Measurements from ENCODE around the gene OR7A17.

OR7A17 gene

GRCh38 chr19:14868497-14868896, 17.4 kb downstream of the OR7A17 start:
- ATAC-seq = no peak
- TF ChIP-seq CSRNP3 (CRISPR knock-in tag; IDR thresholded peaks at IDR 0.05) = no peak
- no peak for TF ChIP-seq SNAI2 (CRISPR knock-in tag; IDR thresholded peaks at IDR 0.05)
- no peak for TF ChIP-seq ZC3H10 (CRISPR knock-in tag; IDR thresholded peaks at IDR 0.05)
- TF ChIP-seq ZFP3 (CRISPR knock-in tag; IDR thresholded peaks at IDR 0.05) = no peak
- no peak for TF ChIP-seq POU6F1 (CRISPR knock-in tag; IDR thresholded peaks at IDR 0.05; ENCODE audit: borderline replicate concordance, low read depth)
- TF ChIP-seq CREB5 (CRISPR knock-in tag; IDR thresholded peaks at IDR 0.05; ENCODE audit: low read depth) = no peak
- TF ChIP-seq TSHZ2 (CRISPR knock-in tag; IDR thresholded peaks at IDR 0.05) = no peak
- TF ChIP-seq ZNF70 (CRISPR knock-in tag; IDR thresholded peaks at IDR 0.05) = no peak
- TF ChIP-seq ZNF565 (CRISPR knock-in tag; conservative IDR thresholded peaks at IDR 0.05; ENCODE audit: low read depth) = no peak
- TF ChIP-seq TOX (CRISPR knock-in tag; IDR thresholded peaks at IDR 0.05; ENCODE audit: borderline replicate concordance) = no peak
- no peak for TF ChIP-seq ZNF8 (CRISPR knock-in tag; IDR thresholded peaks at IDR 0.05)

- no peak for ATAC-seq
- TF ChIP-seq GLIS3 (CRISPR knock-in tag; IDR thresholded peaks at IDR 0.05) (no peak), ZNF70 (CRISPR knock-in tag; IDR thresholded peaks at IDR 0.05) (no peak), ZC3H10 (CRISPR knock-in tag; IDR thresholded peaks at IDR 0.05) (no peak), RARB (CRISPR knock-in tag; IDR thresholded peaks at IDR 0.05) (no peak), ARNTL (CRISPR knock-in tag; IDR thresholded peaks at IDR 0.05; ENCODE audit: borderline replicate concordance, low read depth) (no peak), ZNF8 (CRISPR knock-in tag; IDR thresholded peaks at IDR 0.05) (no peak), ZFP30 (CRISPR knock-in tag; IDR thresholded peaks at IDR 0.05) (no peak), TOX (CRISPR knock-in tag; IDR thresholded peaks at IDR 0.05; ENCODE audit: borderline replicate concordance) (no peak), BACH2 (CRISPR knock-in tag; IDR thresholded peaks at IDR 0.05; ENCODE audit: borderline replicate concordance) (no peak), CSDC2 (CRISPR knock-in tag; IDR thresholded peaks at IDR 0.05) (no peak), ISL1 (CRISPR knock-in tag; IDR thresholded peaks at IDR 0.05) (no peak), CREB5 (CRISPR knock-in tag; IDR thresholded peaks at IDR 0.05; ENCODE audit: low read depth) (no peak), CSRNP3 (CRISPR knock-in tag; IDR thresholded peaks at IDR 0.05) (no peak), ESRRG (CRISPR knock-in tag; IDR thresholded peaks at IDR 0.05) (no peak), TSHZ2 (CRISPR knock-in tag; IDR thresholded peaks at IDR 0.05) (no peak), PATZ1 (CRISPR knock-in tag; IDR thresholded peaks at IDR 0.05; ENCODE audit: borderline replicate concordance) (no peak), OSR1 (CRISPR knock-in tag; IDR thresholded peaks at IDR 0.05) (no peak), PPARA (CRISPR knock-in tag; IDR thresholded peaks at IDR 0.05; ENCODE audit: borderline replicate concordance) (no peak), TCF4 (CRISPR knock-in tag; IDR thresholded peaks at IDR 0.05; ENCODE audit: borderline replicate concordance) (no peak), ZNF565 (CRISPR knock-in tag; conservative IDR thresholded peaks at IDR 0.05; ENCODE audit: low read depth) (no peak)
Observed at GRCh38 chr19:14848822-14849221, 37.1 kb downstream of the OR7A17 start, which contains the start of gene OR7A10. OR7A10 (minus strand) TSS chr19:14848922; CDS start chr19:14841877, 7,045 bp downstream.

Measured in SK-N-SH treated with all-trans-retinoic acid at 6 μM for 48 hours (cell line).